BE2C (cell line): Measurements from ENCODE around the gene DOCK1.

Source experiments
- DNase-seq: peaks from one replicate; pipeline ENCODE4 v3.0.0-alpha.2; 2020
- H3K27me3 ChIP-seq: fragments of 250-450 bp; sonication (Bioruptor Pico); 2 replicates; pipeline ENCODE4 v1.5.1; 2020; ENCODE audit warnings: mild to moderate bottlenecking
- H3K36me3 ChIP-seq: fragments of 250-450 bp; sonication (Bioruptor Pico); 2 replicates; pipeline ENCODE4 v1.5.1; 2020; ENCODE audit warnings: mild to moderate bottlenecking
- H3K4me1 ChIP-seq: fragments of 250-450 bp; sonication (Bioruptor Pico); 2 replicates; pipeline ENCODE4 v1.5.1; 2020
- H3K4me3 ChIP-seq: 2 replicates; pipeline ENCODE4 v1.5.1; 2011; ENCODE audit warnings: low read depth, low read length
- H3K9me3 ChIP-seq: fragments of 250-450 bp; sonication (Bioruptor Pico); 2 replicates; pipeline ENCODE4 v1.5.1; 2020
- CTCF ChIP-seq: IDR thresholded peaks from 2 replicates; pipeline ENCODE4 v1.5.1; 2012; ENCODE audit warnings: mild to moderate bottlenecking, low read depth, low read length

The DOCK1 gene

DNA sequence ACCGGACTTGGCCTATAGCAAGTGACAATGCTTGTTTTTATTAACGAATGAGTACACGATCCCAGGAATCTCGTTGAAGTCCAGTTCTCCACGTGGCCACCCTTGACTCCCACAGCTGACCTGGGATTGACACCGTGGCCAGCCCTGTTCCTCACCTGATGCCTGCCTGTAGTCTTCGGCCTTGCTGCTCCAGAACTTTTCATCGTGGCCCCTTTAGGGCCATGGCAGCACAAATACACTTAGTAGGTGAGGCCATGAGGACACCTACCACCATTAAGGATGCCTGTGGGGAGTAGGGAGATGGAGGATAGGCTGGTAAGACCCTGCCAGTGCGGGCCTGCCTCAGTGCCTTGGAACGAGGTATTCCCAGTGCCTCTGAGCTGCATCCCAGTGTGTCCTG, 321.8 kb downstream of the DOCK1 start:
- Histone ChIP-seq H3K9me3 (no peaks in the 10 kb centered on the region), H3K36me3 (no peaks in the 10 kb centered on the region), H3K4me1 (no peaks in the 10 kb centered on the region), H3K27me3 (no peaks in the 10 kb centered on the region), H3K4me3 (no peak overlapping the region)
- no peak for TF ChIP-seq CTCF
- no peak for DNase-seq

- H3K27me3 ChIP-seq = no peaks in the 10 kb centered on the region
- no peak for DNase-seq
- no peaks in the 10 kb centered on the region for H3K9me3 ChIP-seq
- no peak overlapping the region for H3K4me3 ChIP-seq
- H3K36me3 ChIP-seq = no peaks in the 10 kb centered on the region
- H3K4me1 ChIP-seq = no peaks in the 10 kb centered on the region
- TF ChIP-seq CTCF = no peak
Observed at GRCh38 chr10:127227663-127228062, 322.4 kb downstream of the DOCK1 start.

DNA sequence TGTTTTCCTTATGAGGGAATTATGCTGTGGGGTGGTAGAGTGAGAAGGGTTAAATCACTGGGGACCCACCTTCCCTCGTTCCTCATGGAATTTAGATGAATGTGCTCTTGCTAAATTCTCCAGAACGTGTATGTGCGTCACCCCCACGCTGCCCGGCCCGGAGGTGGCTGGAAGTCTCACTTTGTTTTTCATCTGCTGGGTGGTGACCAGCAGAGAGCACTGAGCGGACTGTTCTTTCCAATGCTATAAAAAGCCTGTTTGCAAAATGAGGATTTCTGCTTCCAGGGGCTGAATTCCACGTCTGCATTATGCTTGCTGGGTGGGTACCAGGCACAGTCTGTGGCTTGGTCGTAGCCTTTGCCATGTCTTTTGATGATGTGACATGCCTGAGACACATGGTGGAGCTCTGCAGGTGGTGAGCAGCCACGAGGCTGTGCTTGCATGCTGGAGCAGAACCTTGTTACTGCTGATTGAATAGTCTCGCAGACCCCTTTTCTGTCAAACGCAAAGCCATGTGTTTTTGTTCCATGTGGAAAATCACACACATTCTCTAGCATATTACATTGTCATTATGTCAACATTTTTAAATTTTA, 323.1 kb downstream of the DOCK1 start:
- Histone ChIP-seq H3K36me3 (no peaks in the 10 kb centered on the region), H3K4me1 (no peaks in the 10 kb centered on the region), H3K9me3 (no peaks in the 10 kb centered on the region), H3K4me3 (no peak overlapping the region), H3K27me3 (no peaks in the 10 kb centered on the region)
- TF ChIP-seq CTCF = no peak
- DNase-seq = no peak

DNA sequence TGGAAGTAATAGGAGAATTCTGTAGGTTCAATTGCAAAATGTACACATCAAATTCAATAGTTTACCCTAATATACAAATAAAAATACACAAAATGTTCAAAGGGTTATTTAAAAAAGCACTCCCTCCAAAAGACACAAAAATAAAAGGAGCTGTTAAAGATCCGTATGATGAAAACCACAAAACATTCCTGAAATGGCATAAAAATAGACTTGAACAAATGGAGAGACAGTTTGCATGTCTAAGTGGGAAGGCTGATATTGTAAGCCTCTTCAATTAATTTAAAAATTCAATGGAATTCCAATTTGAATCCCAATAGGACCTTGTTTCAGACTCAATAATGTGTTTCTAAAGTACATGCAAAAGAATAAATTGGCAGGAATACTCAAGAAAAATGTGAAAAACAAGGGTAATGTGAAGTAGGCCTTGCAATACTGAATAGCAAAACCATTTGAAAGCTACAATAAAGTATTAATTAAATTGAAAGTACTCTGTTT, 329.1 kb downstream of the DOCK1 start:
- Histone ChIP-seq H3K4me1 (no peaks in the 10 kb centered on the region), H3K36me3 (no peaks in the 10 kb centered on the region), H3K27me3 (no peaks in the 10 kb centered on the region), H3K4me3 (no peak overlapping the region), H3K9me3 (no peaks in the 10 kb centered on the region)
- no peak for TF ChIP-seq CTCF
- DNase-seq = no peak

GRCh38 chr10:127236266-127236665, 331.0 kb downstream of the DOCK1 start:
- no peak for DNase-seq
- TF ChIP-seq CTCF = no peak
- H3K27me3 ChIP-seq = no peaks in the 10 kb centered on the region
- H3K4me3 ChIP-seq = no peak overlapping the region
- H3K36me3 ChIP-seq = no peaks in the 10 kb centered on the region
- H3K9me3 ChIP-seq = no peaks in the 10 kb centered on the region
- H3K4me1 ChIP-seq = no peaks in the 10 kb centered on the region

- no peak for TF ChIP-seq CTCF
- Histone ChIP-seq H3K9me3 (no peaks in the 10 kb centered on the region), H3K4me1 (no peaks in the 10 kb centered on the region), H3K4me3 (no peak overlapping the region), H3K27me3 (no peaks in the 10 kb centered on the region), H3K36me3 (no peaks in the 10 kb centered on the region)
- DNase-seq = no peak
Observed at GRCh38 chr10:127242914-127243313, 337.7 kb downstream of the DOCK1 start.
